ENCODE measurements around the gene PLD2.

DNA sequence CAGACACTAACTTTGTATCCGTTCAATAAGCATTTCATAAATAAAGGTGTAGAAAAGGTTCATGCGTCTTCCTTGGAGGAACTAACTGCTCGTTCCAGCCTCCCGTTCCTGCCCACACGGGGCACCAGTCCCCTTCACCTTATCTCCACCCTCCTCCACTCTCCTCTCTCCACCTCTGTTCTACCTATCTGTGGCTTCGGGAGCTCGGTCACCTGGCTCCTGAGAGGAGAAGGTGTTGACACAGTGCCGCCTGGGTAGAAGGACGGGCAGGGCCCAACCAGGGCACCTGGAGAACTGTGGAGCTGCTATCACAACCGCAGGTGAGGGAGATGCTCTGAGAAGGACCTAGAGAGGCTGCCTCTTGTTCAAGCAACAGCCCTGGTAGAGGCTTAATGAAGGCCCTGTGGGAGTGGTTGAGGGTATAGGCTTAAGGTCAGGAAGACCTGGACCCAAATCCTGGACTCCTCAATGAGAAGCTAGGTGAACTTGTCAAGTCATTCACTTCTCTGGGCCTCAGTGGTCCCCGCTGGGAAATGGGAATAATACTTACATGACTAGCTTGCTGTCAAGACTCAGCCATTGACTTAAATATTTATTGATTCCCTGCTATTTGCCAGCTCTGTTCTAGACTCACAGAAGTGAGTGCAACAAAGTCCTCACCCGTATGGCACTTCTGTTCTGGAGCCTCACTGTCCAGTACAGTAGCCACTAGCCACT is 16.6 kb downstream of the PLD2 start:
- TF ChIP-seq, protein P1, sequence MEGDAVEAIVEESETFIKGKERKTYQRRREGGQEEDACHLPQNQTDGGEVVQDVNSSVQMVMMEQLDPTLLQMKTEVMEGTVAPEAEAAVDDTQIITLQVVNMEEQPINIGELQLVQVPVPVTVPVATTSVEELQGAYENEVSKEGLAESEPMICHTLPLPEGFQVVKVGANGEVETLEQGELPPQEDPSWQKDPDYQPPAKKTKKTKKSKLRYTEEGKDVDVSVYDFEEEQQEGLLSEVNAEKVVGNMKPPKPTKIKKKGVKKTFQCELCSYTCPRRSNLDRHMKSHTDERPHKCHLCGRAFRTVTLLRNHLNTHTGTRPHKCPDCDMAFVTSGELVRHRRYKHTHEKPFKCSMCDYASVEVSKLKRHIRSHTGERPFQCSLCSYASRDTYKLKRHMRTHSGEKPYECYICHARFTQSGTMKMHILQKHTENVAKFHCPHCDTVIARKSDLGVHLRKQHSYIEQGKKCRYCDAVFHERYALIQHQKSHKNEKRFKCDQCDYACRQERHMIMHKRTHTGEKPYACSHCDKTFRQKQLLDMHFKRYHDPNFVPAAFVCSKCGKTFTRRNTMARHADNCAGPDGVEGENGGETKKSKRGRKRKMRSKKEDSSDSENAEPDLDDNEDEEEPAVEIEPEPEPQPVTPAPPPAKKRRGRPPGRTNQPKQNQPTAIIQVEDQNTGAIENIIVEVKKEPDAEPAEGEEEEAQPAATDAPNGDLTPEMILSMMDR (IDR thresholded peaks at IDR 0.05): no peak
- TF ChIP-seq POLR2A (IDR thresholded peaks at IDR 0.05): no peak
- TF ChIP-seq POLR2AphosphoS5 (IDR thresholded peaks at IDR 0.05): no peak

Data from prostate gland (tissue), 2 donors.